H1 (cell line): ENCODE data around the gene LRP8. TPM values are rescaled to one million over a fixed set of nuclear protein-coding genes. Genes with fewer than 3 reads are reported as not detected.
A peak's percentile ranks its signal among the peaks of the same experiment; 100 is the strongest.

Source experiments
- ATF3 ChIP-seq: IDR thresholded peaks from 2 replicates; pipeline ENCODE4 v1.6.1; 2011; ENCODE audit warnings: low read depth, mild to moderate bottlenecking, low read length; ENCODE audit not compliant: insufficient read depth
- CBX8 ChIP-seq: fragments of 300-800, 300-1000 bp; sonication (generic); IDR thresholded peaks from 2 replicates; pipeline ENCODE4 v1.7.1; 2016; ENCODE audit warnings: low read depth, low read length, borderline replicate concordance
- CREB1 ChIP-seq: IDR thresholded peaks from 2 replicates; pipeline ENCODE4 v1.6.1; 2012; ENCODE audit warnings: inconsistent platforms
- CTCF ChIP-seq, 3 experiments: IDR thresholded peaks; 1 replicate in 2 of 3; 2 replicates in 1 of 3; pipeline versions ENCODE4 v1.5.1 to v1.6.1; 2011; ENCODE audit warnings: low read length in 3 of 3, mild to moderate bottlenecking in 3 of 3, inconsistent platforms in 2 of 3, low read depth in 1 of 3, moderate library complexity in 1 of 3; ENCODE audit not compliant: insufficient read depth in 1 of 3; ENCODE audit errors: control extremely low read depth in 1 of 3
- EGR1 ChIP-seq: IDR thresholded peaks from 2 replicates; pipeline ENCODE4 v1.6.1; 2011; ENCODE audit warnings: low read depth, low read length, borderline replicate concordance
- EP300 ChIP-seq, 2 experiments: IDR thresholded peaks; 1 replicate in 1 of 2; 2 replicates in 1 of 2; pipeline ENCODE4 v1.6.1; 2011 to 2012; ENCODE audit warnings: low read depth in 2 of 2, low read length in 2 of 2, mild to moderate bottlenecking in 2 of 2, borderline replicate concordance in 1 of 2, inconsistent platforms in 1 of 2, moderate library complexity in 1 of 2
- FOSL1 ChIP-seq: IDR thresholded peaks from 2 replicates; pipeline ENCODE4 v1.6.1; 2011; ENCODE audit warnings: mild to moderate bottlenecking, low read depth, low read length, moderate library complexity; ENCODE audit not compliant: insufficient read depth
- GABPA ChIP-seq: IDR thresholded peaks from 2 replicates; pipeline ENCODE4 v1.6.1; 2011; ENCODE audit warnings: mild to moderate bottlenecking, low read length, moderate library complexity, borderline replicate concordance; ENCODE audit not compliant: insufficient read depth
- HDAC2 ChIP-seq, 2 experiments: fragments of 300-600 bp in 1 of 2; sonication (generic) in 1 of 2; IDR thresholded peaks; 2 replicates each; pipeline ENCODE4 v1.6.1; 2011 to 2012; ENCODE audit warnings: low read depth in 2 of 2, low read length in 2 of 2, mild to moderate bottlenecking in 2 of 2, moderate library complexity in 2 of 2, borderline replicate concordance in 1 of 2, inconsistent platforms in 1 of 2
- KDM1A ChIP-seq: fragments of 200-600, 300-600 bp; sonication (generic); IDR thresholded peaks from 2 replicates; pipeline ENCODE4 v1.7.1; 2016; ENCODE audit warnings: mild to moderate bottlenecking, low read length, borderline replicate concordance
- KDM4A ChIP-seq: IDR thresholded peaks from one replicate; pipeline ENCODE4 v1.7.1; 2012; ENCODE audit warnings: low read depth, mild to moderate bottlenecking, moderate library complexity, low read length, inconsistent platforms; ENCODE audit not compliant: severe bottlenecking
- KDM5A ChIP-seq: fragments of 200-600 bp; IDR thresholded peaks from 2 replicates; pipeline ENCODE4 v1.7.1; 2012; ENCODE audit warnings: mild to moderate bottlenecking, low read length, inconsistent platforms, mixed read lengths
- MAX ChIP-seq: IDR thresholded peaks from 2 replicates; pipeline ENCODE4 v1.6.1; 2012; ENCODE audit warnings: inconsistent platforms
- NRF1 ChIP-seq: IDR thresholded peaks from 2 replicates; pipeline ENCODE4 v1.6.1; 2011; ENCODE audit warnings: mild to moderate bottlenecking, low read depth, low read length, improper control_type of control experiment
- POLR2A ChIP-seq, 2 experiments: IDR thresholded peaks; 1 replicate in 1 of 2; 2 replicates in 1 of 2; pipeline ENCODE4 v1.6.1; 2011; ENCODE audit warnings: low read depth in 2 of 2, low read length in 2 of 2, mild to moderate bottlenecking in 2 of 2; ENCODE audit errors: control extremely low read depth in 1 of 2
- SIN3A ChIP-seq, 2 experiments: IDR thresholded peaks in 1 of 2; conservative IDR thresholded peaks in 1 of 2; 2 replicates each; pipeline ENCODE4 v1.6.1; 2011 to 2012; ENCODE audit warnings: low read length in 2 of 2, improper control_type of control experiment in 1 of 2, low read depth in 1 of 2, mild to moderate bottlenecking in 1 of 2
- SIX5 ChIP-seq: IDR thresholded peaks from 2 replicates; pipeline ENCODE4 v1.6.1; 2011; ENCODE audit warnings: mild to moderate bottlenecking, low read depth, low read length
- SP1 ChIP-seq: IDR thresholded peaks from 2 replicates; pipeline ENCODE4 v1.6.1; 2011; ENCODE audit warnings: low read depth, low read length
- TAF7 ChIP-seq: optimal IDR thresholded peaks from 2 replicates; pipeline ENCODE3; 2011; ENCODE audit warnings: low read depth, mild to moderate bottlenecking, inconsistent platforms, low read length, moderate library complexity, borderline replicate concordance
- polyA plus RNA-seq, 7 experiments: library from polyadenylated mRNA; depleted of rRNA in 3 of 7; stranded (reverse) in 5 of 7; unstranded in 2 of 7; fragments of >200 nt in 5 of 7; fragments of 200-250 nt in 2 of 7; gene quantifications; 1 replicate in 5 of 7; 2 replicates in 1 of 7; 4 replicates in 1 of 7; pipeline versions ENCODE4 v1.2.1 to v1.2.3, GENCODE V29; 2011 to 2013; ENCODE audit warnings: missing spikeins in 2 of 7, mixed read lengths in 2 of 7
- total RNA-seq: library from RNA; stranded (reverse); fragmentation: NEBNext Ultra II Directional; extraction: Animal tissue kit (Norgen Biotek cat#: 25700); gene quantifications from 2 replicates; pipeline ENCODE4 v1.2.1, GENCODE V29; 2021

Gene LRP8
- total and polyA plus RNA-seq, 2 of the 8 experiments (the other 6 are each of a cell fraction or from before 2014, with no cell fraction given): 63.2 to 66.4 TPM

GRCh38 chr1:53220171-53220961, 107.5 kb downstream of the LRP8 start, which contains the start of gene CZIB (continued):
- TF ChIP-seq CTCF (IDR thresholded peaks at IDR 0.05; ENCODE audit: control extremely low read depth in 1 of 3, insufficient read depth in 1 of 3, low read depth in 1 of 3, low read length in 3 of 3) (no peak), NRF1 (peak; percentile 20; the same call in 1 of the 2 replicates), HDAC2 (IDR thresholded peaks at IDR 0.05; ENCODE audit: borderline replicate concordance in 1 of 2, low read depth in 2 of 2, low read length in 2 of 2) (0 out of 4 replicates have a peak, but pooled peaks have one; percentile 16 to 67), EGR1 (peak; percentile 69), SP1 (0 out of 2 replicates have a peak, but pooled peaks have one; percentile 27), CBX8 (no peak), GABPA (peak; percentile 67; the same call in 1 of the 2 replicates), CREB1 (peak; percentile 65), EP300 (IDR thresholded peaks at IDR 0.05; ENCODE audit: borderline replicate concordance in 1 of 2, low read depth in 2 of 2, low read length in 2 of 2) (no peak), MAX (peak; percentile 61), KDM5A (no peak), SIX5 (no peak), KDM1A (peak; percentile 80; the same call in 1 of the 2 replicates), TAF7 (peak; percentile 52), SIN3A (conservative IDR thresholded peaks at IDR 0.05 in 1 of 2, IDR thresholded peaks at IDR 0.05 in 1 of 2; ENCODE audit: low read depth in 1 of 2, low read length in 2 of 2) (peak in 1 of 2 experiments; percentile 66; a peak in 1 of 4 replicates), KDM4A (peak; percentile 91), POLR2A (IDR thresholded peaks at IDR 0.05; ENCODE audit: control extremely low read depth in 1 of 2, low read depth in 2 of 2, low read length in 2 of 2) (peak; percentile 44 to 82; a peak in 2 of 3 replicates), ATF3 (peak; percentile 60; the same call in 1 of the 2 replicates), FOSL1 (no peak)
